Neural cell (in vitro differentiated cells): Measurements from ENCODE around the gene IKZF1. TPM values are rescaled to one million over a fixed set of nuclear protein-coding genes. Genes with fewer than 3 reads are reported as not detected.

Experiments
- H2AFZ ChIP-seq: fragments of 200-600, 300-800 bp; sonication (generic), shearing (Covaris generic); 2 replicates; pipeline ENCODE4 v1.6.0; 2014; ENCODE audit warnings: low read depth, mild to moderate bottlenecking, antibody characterized with exemption, low read length, moderate library complexity
- H3F3A ChIP-seq: fragments of 200-600 bp; shearing (Covaris generic); 2 replicates; pipeline ENCODE4 v1.6.1; 2016; ENCODE audit warnings: mild to moderate bottlenecking, moderate library complexity, mixed read lengths, antibody characterized with exemption, low read length; ENCODE audit not compliant: insufficient read depth, poor library complexity, severe bottlenecking
- H3K27ac ChIP-seq: fragments of 200-600, 300-800 bp; sonication (generic), shearing (Covaris generic); 2 replicates; pipeline ENCODE4 v1.5.1; 2014; ENCODE audit warnings: mild to moderate bottlenecking, low read length, moderate library complexity
- H3K27me3 ChIP-seq: fragments of 300-800, 200-600 bp; sonication (generic), shearing (Covaris generic); 2 replicates; pipeline ENCODE4 v1.6.0; 2014; ENCODE audit warnings: mild to moderate bottlenecking, low read depth, low read length, moderate library complexity; ENCODE audit not compliant: insufficient read depth
- H3K36me3 ChIP-seq: fragments of 300-800, 200-600 bp; sonication (generic), shearing (Covaris generic); 2 replicates; pipeline ENCODE4 v1.5.1; 2014; ENCODE audit warnings: mild to moderate bottlenecking, antibody characterized with exemption, low read length, moderate library complexity; ENCODE audit not compliant: insufficient read depth
- H3K4me2 ChIP-seq: fragments of 300-800, 200-600 bp; sonication (generic), shearing (Covaris generic); 2 replicates; pipeline ENCODE4 v1.6.0; 2014; ENCODE audit warnings: mild to moderate bottlenecking, low read length
- H3K4me3 ChIP-seq: fragments of 300-800, 200-600 bp; sonication (generic), shearing (Covaris generic); 2 replicates; pipeline ENCODE4 v1.5.1; 2014; ENCODE audit warnings: mild to moderate bottlenecking, low read length, moderate library complexity
- H3K79me2 ChIP-seq: fragments of 200-600 bp; shearing (Covaris generic); replicated peaks from 2 replicates; pipeline ENCODE4 v1.6.0; 2014; ENCODE audit warnings: mild to moderate bottlenecking, low read length, moderate library complexity; ENCODE audit not compliant: insufficient read depth
- H3K9ac ChIP-seq: fragments of 300-800, 200-600 bp; sonication (generic), shearing (Covaris generic); 2 replicates; pipeline ENCODE4 v1.6.1; 2016; ENCODE audit warnings: mild to moderate bottlenecking, low read length, mixed read lengths
- H3K9me2 ChIP-seq: fragments of 200-600 bp; shearing (Covaris generic); 2 replicates; pipeline ENCODE4 v1.6.1; 2016; ENCODE audit warnings: mild to moderate bottlenecking, low read length, mixed read lengths; ENCODE audit not compliant: insufficient read depth
- H3K9me3 ChIP-seq: fragments of 200-600, 300-800 bp; sonication (generic), shearing (Covaris generic); 2 replicates; pipeline ENCODE4 v1.6.1; 2016; ENCODE audit warnings: mild to moderate bottlenecking, mixed run types, low read length, moderate library complexity, mixed read lengths
- H4K20me1 ChIP-seq: fragments of 200-600 bp; shearing (Covaris generic); 2 replicates; pipeline ENCODE4 v1.6.1; 2016; ENCODE audit warnings: mild to moderate bottlenecking, mixed run types; ENCODE audit not compliant: insufficient read depth
- EP300 ChIP-seq: fragments of 450-650 bp; conservative IDR thresholded peaks from 2 replicates; pipeline ENCODE4 v1.6.1; 2014; ENCODE audit warnings: antibody characterized with exemption, mild to moderate bottlenecking, moderate library complexity; ENCODE audit not compliant: poor library complexity, severe bottlenecking
- EZH2 ChIP-seq: fragments of 200-600, 300-800 bp; shearing (Covaris generic), sonication (generic); IDR thresholded peaks from 2 replicates; pipeline ENCODE4 v1.6.1; 2014; ENCODE audit warnings: antibody characterized with exemption, low read length, borderline replicate concordance, mild to moderate bottlenecking; ENCODE audit not compliant: insufficient read depth, poor library complexity, severe bottlenecking
- MXI1 ChIP-seq: fragments of 450-650 bp; conservative IDR thresholded peaks from 2 replicates; pipeline ENCODE4 v1.6.1; 2014; ENCODE audit warnings: antibody characterized with exemption, mild to moderate bottlenecking; ENCODE audit not compliant: poor library complexity, severe bottlenecking
- POLR2AphosphoS5 ChIP-seq: IDR thresholded peaks from 2 replicates; pipeline ENCODE4 v1.6.1; 2012
- RAD21 ChIP-seq: fragments of 450-650 bp; conservative IDR thresholded peaks from 2 replicates; pipeline ENCODE4 v1.6.1; 2014; ENCODE audit warnings: antibody characterized with exemption, mild to moderate bottlenecking, moderate library complexity
- SMC3 ChIP-seq: fragments of 450-650 bp; conservative IDR thresholded peaks from 2 replicates; pipeline ENCODE4 v1.6.1; 2014; ENCODE audit warnings: antibody characterized with exemption, mild to moderate bottlenecking, moderate library complexity; ENCODE audit not compliant: poor library complexity
- TAF1 ChIP-seq: IDR thresholded peaks from 2 replicates; pipeline ENCODE4 v1.6.1; 2012; ENCODE audit warnings: low read depth
- polyA plus RNA-seq: library from polyadenylated mRNA; depleted of rRNA; stranded (reverse); fragments of >200 nt; gene quantifications from 2 replicates; pipeline ENCODE4 v1.2.3, GENCODE V29; 2014
- TF ChIP-seq, protein P1 (sequence below): fragments of 450-650 bp; IDR thresholded peaks from 2 replicates; pipeline ENCODE4 v1.5.1; 2014; ENCODE audit warnings: antibody characterized with exemption, mild to moderate bottlenecking, moderate library complexity; ENCODE audit not compliant: poor library complexity, severe bottlenecking
- TF ChIP-seq, protein P2 (sequence below): IDR thresholded peaks from 2 replicates; pipeline ENCODE4 v1.6.1; 2012; ENCODE audit warnings: borderline replicate concordance

IKZF1 gene
- polyA plus RNA-seq, 1 donor from 2014 or later: 0.24 TPM

DNA sequence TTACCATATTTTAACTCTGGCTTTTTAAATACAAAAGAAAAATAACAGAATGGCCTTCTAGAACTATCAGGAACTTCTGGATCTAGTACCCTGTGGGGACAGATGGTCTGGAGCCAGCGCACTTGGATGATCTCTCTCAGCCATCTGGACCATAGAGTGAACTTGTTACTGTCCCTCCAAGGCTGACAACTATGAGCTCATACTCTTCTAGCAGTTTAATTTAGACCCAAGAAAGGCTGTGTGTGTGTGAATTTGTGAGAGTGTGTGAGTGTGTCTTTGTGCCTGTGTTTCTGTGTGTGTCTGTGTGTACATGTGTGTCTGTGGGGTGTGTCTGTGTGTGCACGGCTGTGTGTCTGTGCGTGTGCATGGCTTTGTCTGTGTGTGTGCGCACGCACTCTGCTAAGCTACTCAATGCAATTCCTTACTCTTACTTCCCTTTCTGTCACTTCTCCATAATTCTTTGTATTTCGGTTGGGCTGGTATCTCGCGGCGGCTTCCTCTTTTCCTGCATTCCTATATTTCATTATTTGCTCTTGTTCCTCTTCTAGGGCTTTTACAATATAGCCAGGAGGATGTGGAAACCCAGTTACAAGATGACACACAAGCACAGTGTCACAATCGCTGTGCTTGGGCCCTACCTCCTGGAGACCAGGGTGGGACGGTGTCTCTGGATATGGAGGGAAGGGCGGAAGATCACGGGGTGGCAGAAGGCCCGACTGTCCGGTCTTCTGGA, 51.9 kb downstream of the IKZF1 start:
- Histone ChIP-seq H3K79me2 (no peaks in the 10 kb centered on the region), H3K4me3 (no peak overlapping the region), H4K20me1 (no peaks in the 10 kb centered on the region), H3K9me2 (no peaks in the 10 kb centered on the region), H3K27me3 (no peaks in the 10 kb centered on the region), H3K4me2 (no peak overlapping the region), H3K9ac (no peak overlapping the region), H3F3A (no peaks in the 10 kb centered on the region), H3K27ac (no peak overlapping the region), H3K36me3 (no peaks in the 10 kb centered on the region), H3K9me3 (no peaks in the 10 kb centered on the region), H2AFZ (no peak overlapping the region)
- TF ChIP-seq, protein P1, sequence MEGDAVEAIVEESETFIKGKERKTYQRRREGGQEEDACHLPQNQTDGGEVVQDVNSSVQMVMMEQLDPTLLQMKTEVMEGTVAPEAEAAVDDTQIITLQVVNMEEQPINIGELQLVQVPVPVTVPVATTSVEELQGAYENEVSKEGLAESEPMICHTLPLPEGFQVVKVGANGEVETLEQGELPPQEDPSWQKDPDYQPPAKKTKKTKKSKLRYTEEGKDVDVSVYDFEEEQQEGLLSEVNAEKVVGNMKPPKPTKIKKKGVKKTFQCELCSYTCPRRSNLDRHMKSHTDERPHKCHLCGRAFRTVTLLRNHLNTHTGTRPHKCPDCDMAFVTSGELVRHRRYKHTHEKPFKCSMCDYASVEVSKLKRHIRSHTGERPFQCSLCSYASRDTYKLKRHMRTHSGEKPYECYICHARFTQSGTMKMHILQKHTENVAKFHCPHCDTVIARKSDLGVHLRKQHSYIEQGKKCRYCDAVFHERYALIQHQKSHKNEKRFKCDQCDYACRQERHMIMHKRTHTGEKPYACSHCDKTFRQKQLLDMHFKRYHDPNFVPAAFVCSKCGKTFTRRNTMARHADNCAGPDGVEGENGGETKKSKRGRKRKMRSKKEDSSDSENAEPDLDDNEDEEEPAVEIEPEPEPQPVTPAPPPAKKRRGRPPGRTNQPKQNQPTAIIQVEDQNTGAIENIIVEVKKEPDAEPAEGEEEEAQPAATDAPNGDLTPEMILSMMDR: no peak
- TF ChIP-seq POLR2AphosphoS5 (no peak), SMC3 (no peak), TAF1 (no peak), EZH2 (no peak), MXI1 (no peak), EP300 (no peak), RAD21 (no peak)
- TF ChIP-seq, protein P2, sequence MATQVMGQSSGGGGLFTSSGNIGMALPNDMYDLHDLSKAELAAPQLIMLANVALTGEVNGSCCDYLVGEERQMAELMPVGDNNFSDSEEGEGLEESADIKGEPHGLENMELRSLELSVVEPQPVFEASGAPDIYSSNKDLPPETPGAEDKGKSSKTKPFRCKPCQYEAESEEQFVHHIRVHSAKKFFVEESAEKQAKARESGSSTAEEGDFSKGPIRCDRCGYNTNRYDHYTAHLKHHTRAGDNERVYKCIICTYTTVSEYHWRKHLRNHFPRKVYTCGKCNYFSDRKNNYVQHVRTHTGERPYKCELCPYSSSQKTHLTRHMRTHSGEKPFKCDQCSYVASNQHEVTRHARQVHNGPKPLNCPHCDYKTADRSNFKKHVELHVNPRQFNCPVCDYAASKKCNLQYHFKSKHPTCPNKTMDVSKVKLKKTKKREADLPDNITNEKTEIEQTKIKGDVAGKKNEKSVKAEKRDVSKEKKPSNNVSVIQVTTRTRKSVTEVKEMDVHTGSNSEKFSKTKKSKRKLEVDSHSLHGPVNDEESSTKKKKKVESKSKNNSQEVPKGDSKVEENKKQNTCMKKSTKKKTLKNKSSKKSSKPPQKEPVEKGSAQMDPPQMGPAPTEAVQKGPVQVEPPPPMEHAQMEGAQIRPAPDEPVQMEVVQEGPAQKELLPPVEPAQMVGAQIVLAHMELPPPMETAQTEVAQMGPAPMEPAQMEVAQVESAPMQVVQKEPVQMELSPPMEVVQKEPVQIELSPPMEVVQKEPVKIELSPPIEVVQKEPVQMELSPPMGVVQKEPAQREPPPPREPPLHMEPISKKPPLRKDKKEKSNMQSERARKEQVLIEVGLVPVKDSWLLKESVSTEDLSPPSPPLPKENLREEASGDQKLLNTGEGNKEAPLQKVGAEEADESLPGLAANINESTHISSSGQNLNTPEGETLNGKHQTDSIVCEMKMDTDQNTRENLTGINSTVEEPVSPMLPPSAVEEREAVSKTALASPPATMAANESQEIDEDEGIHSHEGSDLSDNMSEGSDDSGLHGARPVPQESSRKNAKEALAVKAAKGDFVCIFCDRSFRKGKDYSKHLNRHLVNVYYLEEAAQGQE: no peak

DNA sequence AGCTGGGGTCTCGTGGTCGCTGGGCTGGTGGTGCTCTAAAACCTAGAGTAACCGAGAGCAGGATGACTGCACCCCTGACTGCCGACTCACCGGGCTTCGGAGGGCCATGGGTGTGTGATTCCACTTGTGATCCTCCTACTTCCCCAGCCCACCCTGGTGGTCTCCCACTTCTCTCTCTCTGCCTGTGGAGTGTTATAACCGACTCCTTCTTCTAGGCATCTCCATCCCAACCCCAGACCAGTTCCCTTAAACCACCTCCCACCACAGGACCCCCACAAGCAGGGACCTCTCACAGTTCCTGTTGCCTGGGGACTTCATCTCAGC, 52.4 kb downstream of the IKZF1 start:
- Histone ChIP-seq H3K27ac (no peak overlapping the region), H3F3A (no peaks in the 10 kb centered on the region), H3K9me2 (no peaks in the 10 kb centered on the region), H3K9me3 (no peaks in the 10 kb centered on the region), H3K9ac (no peak overlapping the region), H3K79me2 (no peaks in the 10 kb centered on the region), H2AFZ (no peak overlapping the region), H3K36me3 (no peaks in the 10 kb centered on the region), H3K27me3 (no peaks in the 10 kb centered on the region), H4K20me1 (no peaks in the 10 kb centered on the region), H3K4me3 (no peak overlapping the region), H3K4me2 (no peak overlapping the region)
- TF ChIP-seq TAF1 (no peak), SMC3 (no peak)
